Measurements from ENCODE around the gene ENOX1.

Gene ENOX1

GRCh38 chr13:43307921-43308433 lies 478.8 kb downstream of the ENOX1 start:
- no peak for DNase-seq (ENCODE audit: low read depth)

- no peak for DNase-seq (ENCODE audit: low read depth)
These were observed 479.4 kb downstream of the ENOX1 start for GRCh38 chr13:43307221-43307920.

- DNase-seq (ENCODE audit: low read depth), result no peak
These were observed 480.4 kb downstream of the ENOX1 start for GRCh38 chr13:43306372-43306771.

- DNase-seq (ENCODE audit: low read depth), result no peak
These were observed 481.4 kb downstream of the ENOX1 start for GRCh38 chr13:43305416-43305815.

GRCh38 chr13:43304945-43305344 lies 481.8 kb downstream of the ENOX1 start:
- DNase-seq (ENCODE audit: low read depth), result no peak

- DNase-seq (ENCODE audit: low read depth), result no peak
These were observed 482.3 kb downstream of the ENOX1 start for GRCh38 chr13:43304449-43304848.

- DNase-seq (ENCODE audit: low read depth), result no peak
These were observed 483.6 kb downstream of the ENOX1 start for GRCh38 chr13:43303033-43303729.

GRCh38 chr13:43301346-43301969 lies 485.3 kb downstream of the ENOX1 start:
- no peak for DNase-seq (ENCODE audit: low read depth)

- no peak for DNase-seq (ENCODE audit: low read depth)
These were observed 485.9 kb downstream of the ENOX1 start for GRCh38 chr13:43300865-43301264.

GRCh38 chr13:43299374-43299773 lies 487.4 kb downstream of the ENOX1 start:
- no peak for DNase-seq (ENCODE audit: low read depth)

- DNase-seq (ENCODE audit: low read depth), result no peak
These were observed 488.0 kb downstream of the ENOX1 start for GRCh38 chr13:43298816-43299215.

- DNase-seq (ENCODE audit: low read depth), result no peak
These were observed 488.6 kb downstream of the ENOX1 start for GRCh38 chr13:43297967-43298678.

- DNase-seq (ENCODE audit: low read depth), result no peak
These were observed 490.8 kb downstream of the ENOX1 start for GRCh38 chr13:43295825-43296564.

GRCh38 chr13:43295321-43295720 lies 491.5 kb downstream of the ENOX1 start:
- DNase-seq (ENCODE audit: low read depth), result no peak

GRCh38 chr13:43294412-43294811 lies 492.4 kb downstream of the ENOX1 start:
- no peak for DNase-seq (ENCODE audit: low read depth)

- no peak for DNase-seq (ENCODE audit: low read depth)
These were observed 492.8 kb downstream of the ENOX1 start for GRCh38 chr13:43293986-43294385.

GRCh38 chr13:43293561-43293960 lies 493.2 kb downstream of the ENOX1 start:
- no peak for DNase-seq (ENCODE audit: low read depth)

GRCh38 chr13:43293008-43293407 lies 493.8 kb downstream of the ENOX1 start:
- DNase-seq (ENCODE audit: low read depth), result no peak

GRCh38 chr13:43291287-43292060 lies 495.3 kb downstream of the ENOX1 start:
- no peak for DNase-seq (ENCODE audit: low read depth)

- no peak for DNase-seq (ENCODE audit: low read depth)
These were observed 497.1 kb downstream of the ENOX1 start for GRCh38 chr13:43289470-43290255.
